Stimulated activated CD4-positive, alpha-beta T cell treated with anti-CD3 and anti-CD28 coated beads, Interleukin-15, amount 100 ng/mL, for 1 hour (primary cell): ENCODE results near the gene CCDC3.

ENCODE experiments used
- DNase-seq, 2 donors: peaks; one replicate each; pipeline ENCODE4 v3.0.0-alpha.2; 2020; ENCODE audit warnings: low read depth in 1 of 2, low spot score in 1 of 2

Gene CCDC3

GRCh38 chr10:12846718-12847117, 154.8 kb downstream of the CCDC3 start:
- DNase-seq: no peak
